ENCODE results near the gene PLXNA2.

DNA sequence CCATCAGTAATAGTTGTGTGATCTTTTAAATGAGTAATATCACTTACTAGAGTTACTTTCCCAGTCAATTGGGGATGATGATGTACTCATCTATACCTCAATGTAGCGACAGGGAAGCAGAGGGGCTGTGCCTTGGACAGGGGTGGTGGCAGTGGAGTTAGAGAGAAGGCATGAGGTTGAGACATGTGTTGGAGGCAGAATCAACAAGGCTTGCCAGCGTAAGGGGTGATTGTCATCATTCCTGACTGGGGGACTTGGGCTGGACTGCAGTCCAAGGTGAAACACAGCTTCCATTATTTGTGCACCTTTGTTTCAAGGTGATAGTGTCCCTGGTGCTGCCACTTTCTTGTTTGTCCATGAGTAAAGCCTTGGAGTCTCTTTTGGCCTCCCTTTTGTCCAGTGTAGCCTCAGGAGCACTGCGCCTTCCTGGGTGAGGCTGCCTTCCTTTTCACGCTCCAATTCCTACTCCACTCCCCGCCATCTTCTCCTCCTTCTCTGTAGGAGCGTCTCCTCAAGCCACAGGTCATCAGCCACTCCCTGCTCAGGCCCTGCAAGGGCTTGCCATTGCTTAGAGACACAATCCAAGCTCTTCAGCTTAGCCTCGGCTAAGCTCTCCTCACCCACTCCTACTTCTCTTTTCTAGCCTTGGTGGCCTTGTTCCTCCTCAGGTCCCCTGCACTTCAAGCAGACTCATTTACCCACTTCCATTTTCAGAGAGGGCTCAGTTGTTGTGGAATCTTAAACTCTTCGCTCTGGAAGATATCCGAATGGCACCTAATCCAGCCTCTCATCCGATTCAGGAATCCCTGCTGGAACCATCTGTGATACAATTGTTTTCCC lies 255.6 kb downstream of the PLXNA2 start:
- TF ChIP-seq, protein P1, sequence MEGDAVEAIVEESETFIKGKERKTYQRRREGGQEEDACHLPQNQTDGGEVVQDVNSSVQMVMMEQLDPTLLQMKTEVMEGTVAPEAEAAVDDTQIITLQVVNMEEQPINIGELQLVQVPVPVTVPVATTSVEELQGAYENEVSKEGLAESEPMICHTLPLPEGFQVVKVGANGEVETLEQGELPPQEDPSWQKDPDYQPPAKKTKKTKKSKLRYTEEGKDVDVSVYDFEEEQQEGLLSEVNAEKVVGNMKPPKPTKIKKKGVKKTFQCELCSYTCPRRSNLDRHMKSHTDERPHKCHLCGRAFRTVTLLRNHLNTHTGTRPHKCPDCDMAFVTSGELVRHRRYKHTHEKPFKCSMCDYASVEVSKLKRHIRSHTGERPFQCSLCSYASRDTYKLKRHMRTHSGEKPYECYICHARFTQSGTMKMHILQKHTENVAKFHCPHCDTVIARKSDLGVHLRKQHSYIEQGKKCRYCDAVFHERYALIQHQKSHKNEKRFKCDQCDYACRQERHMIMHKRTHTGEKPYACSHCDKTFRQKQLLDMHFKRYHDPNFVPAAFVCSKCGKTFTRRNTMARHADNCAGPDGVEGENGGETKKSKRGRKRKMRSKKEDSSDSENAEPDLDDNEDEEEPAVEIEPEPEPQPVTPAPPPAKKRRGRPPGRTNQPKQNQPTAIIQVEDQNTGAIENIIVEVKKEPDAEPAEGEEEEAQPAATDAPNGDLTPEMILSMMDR (conservative IDR thresholded peaks at IDR 0.05; ENCODE audit: low read depth, low read length) = no peak
- TF ChIP-seq MXI1 (IDR thresholded peaks at IDR 0.05; ENCODE audit: borderline replicate concordance, low read depth, low read length) = no peak
- TF ChIP-seq POLR2A (IDR thresholded peaks at IDR 0.05; ENCODE audit: low read depth, low read length) = no peak
- no peak for TF ChIP-seq FOS (IDR thresholded peaks at IDR 0.05; ENCODE audit: low read depth, low read length)
- TF ChIP-seq RAD21 (IDR thresholded peaks at IDR 0.05; ENCODE audit: low read length) = no peak
- TF ChIP-seq ELK1 (IDR thresholded peaks at IDR 0.05; ENCODE audit: borderline replicate concordance, low read depth, low read length) = no peak
- TF ChIP-seq BHLHE40 (IDR thresholded peaks at IDR 0.05; ENCODE audit: low read depth, low read length) = no peak
- TF ChIP-seq USF2 (IDR thresholded peaks at IDR 0.05; ENCODE audit: low read depth, low read length) = no peak
- no peak for TF ChIP-seq SMC3 (IDR thresholded peaks at IDR 0.05; ENCODE audit: low read depth, low read length)
- TF ChIP-seq MAFK (IDR thresholded peaks at IDR 0.05; ENCODE audit: low read depth, low read length) = no peak
